KOPT-K1 (cell line): ENCODE data around the gene NFIB.

Experiments
- H3K27ac ChIP-seq: fragments of 200-600 bp; sonication (generic); 2 replicates; pipeline ENCODE4 v1.5.1; 2016; ENCODE audit warnings: antibody characterized with exemption, mild to moderate bottlenecking, low read depth, low read length; ENCODE audit not compliant: poor library complexity, severe bottlenecking
- H3K36me3 ChIP-seq: fragments of 200-600 bp; sonication (generic); 2 replicates; pipeline ENCODE4 v1.5.1; 2017; ENCODE audit warnings: antibody characterized with exemption, mild to moderate bottlenecking, low read length, moderate library complexity; ENCODE audit not compliant: insufficient read depth
- H3K9me3 ChIP-seq: fragments of 200-600 bp; sonication (generic); 2 replicates; pipeline ENCODE4 v1.5.1; 2017; ENCODE audit warnings: antibody characterized with exemption, low read length, mild to moderate bottlenecking; ENCODE audit not compliant: insufficient read depth, poor library complexity, severe bottlenecking

NFIB gene

DNA sequence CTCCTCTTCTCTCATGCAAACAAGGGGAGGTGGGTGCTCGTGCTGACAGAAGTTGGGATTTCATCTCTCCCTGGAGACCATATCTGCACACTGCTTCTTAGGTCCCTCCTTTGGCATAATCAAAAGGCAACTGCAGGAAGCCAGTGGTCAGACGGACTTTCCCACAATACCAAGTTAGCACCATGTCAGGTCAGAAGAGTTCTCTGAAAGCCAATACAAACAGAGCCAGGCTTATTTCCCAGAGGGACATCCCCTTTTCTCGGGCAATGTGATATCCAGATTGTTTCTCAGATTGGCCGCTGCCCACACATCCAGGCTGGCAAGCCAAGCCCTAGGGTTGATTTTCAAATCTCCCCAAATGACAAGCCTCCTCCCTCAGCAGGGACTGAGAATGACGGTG lies 241.1 kb downstream of the NFIB start:
- no peaks in the 10 kb centered on the region for H3K36me3 ChIP-seq
- H3K9me3 ChIP-seq, result no peaks in the 10 kb centered on the region

DNA sequence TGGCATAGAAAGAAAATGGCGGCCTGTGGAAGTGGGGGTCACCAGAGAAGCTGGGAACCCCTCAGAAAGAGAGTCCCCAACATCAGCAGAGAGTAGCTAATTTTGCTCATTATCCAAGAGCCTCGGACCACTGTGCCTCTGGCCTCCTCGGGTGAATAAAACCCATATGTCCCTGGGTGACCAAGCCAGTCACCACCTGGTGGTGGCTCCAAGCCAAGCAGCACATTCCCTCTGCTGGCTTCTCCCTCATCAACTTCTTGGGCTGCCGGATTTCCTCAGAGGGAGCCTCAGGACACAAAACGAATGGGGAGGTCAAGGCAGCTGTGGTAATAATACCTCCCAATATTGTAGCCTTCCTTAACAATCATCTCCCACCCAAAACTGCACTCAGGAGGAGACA lies 242.5 kb downstream of the NFIB start:
- Histone ChIP-seq H3K27ac (no peak overlapping the region), H3K9me3 (no peaks in the 10 kb centered on the region), H3K36me3 (no peaks in the 10 kb centered on the region)

More for the DNA sequence above, 241.1 kb downstream of the NFIB start:
- no peak overlapping the region for H3K27ac ChIP-seq

- Histone ChIP-seq H3K27ac (no peak overlapping the region), H3K9me3 (no peaks in the 10 kb centered on the region), H3K36me3 (no peaks in the 10 kb centered on the region)
Measured at GRCh38 chr9:14068690-14069089, 245.3 kb downstream of the NFIB start.

GRCh38 chr9:14066831-14067230 lies 247.1 kb downstream of the NFIB start:
- Histone ChIP-seq H3K9me3 (no peaks in the 10 kb centered on the region), H3K27ac (no peak overlapping the region), H3K36me3 (no peaks in the 10 kb centered on the region)

DNA sequence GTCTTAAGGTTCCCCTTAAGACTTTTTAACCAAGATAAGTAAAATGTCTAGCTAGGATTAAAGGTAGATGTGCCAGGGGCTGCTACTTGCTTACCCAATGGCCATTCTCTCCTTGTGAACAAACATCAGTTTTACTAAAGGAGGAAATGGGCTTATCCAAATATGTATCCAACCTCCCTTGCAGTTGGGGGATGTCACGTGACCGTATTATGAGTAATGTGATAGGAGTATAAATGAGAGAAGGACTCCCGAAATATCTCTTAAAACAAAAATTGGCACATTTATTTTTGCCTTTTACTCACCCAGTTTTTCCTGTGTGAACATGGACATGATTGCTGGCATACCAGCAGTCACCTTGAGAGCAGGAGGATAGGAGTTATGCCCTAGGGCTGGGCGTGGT lies 247.9 kb downstream of the NFIB start:
- Histone ChIP-seq H3K27ac (no peak overlapping the region), H3K36me3 (no peaks in the 10 kb centered on the region), H3K9me3 (no peaks in the 10 kb centered on the region)

- Histone ChIP-seq H3K27ac (no peak overlapping the region), H3K9me3 (no peaks in the 10 kb centered on the region)
Measured at GRCh38 chr9:14064940-14065339, 249.0 kb downstream of the NFIB start.

DNA sequence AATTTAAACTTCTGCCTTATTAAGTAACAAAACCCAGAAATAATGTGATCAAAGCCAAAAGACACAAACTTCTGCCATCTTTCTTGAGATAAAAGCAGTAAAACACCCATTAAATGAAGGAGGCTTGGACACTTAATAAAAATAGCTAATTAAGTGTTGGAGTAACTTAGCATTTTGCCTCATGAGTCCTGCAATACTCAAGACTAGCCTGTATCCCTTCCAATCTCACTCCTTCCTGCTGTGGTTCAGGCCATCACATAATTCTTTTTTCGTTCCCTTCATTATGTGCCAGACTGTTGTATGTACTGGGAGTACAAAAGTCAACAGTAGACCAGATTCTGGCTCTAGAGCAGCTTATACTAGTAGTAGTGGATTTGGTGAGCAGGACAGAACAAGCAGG lies 250.2 kb downstream of the NFIB start:
- no peaks in the 10 kb centered on the region for H3K36me3 ChIP-seq
- H3K9me3 ChIP-seq, result no peaks in the 10 kb centered on the region
- no peak overlapping the region for H3K27ac ChIP-seq

More at GRCh38 chr9:14064940-14065339, 249.0 kb downstream of the NFIB start:
- no peaks in the 10 kb centered on the region for H3K36me3 ChIP-seq

GRCh38 chr9:14062586-14063221 lies 251.2 kb downstream of the NFIB start:
- H3K36me3 ChIP-seq, result no peaks in the 10 kb centered on the region
- H3K9me3 ChIP-seq, result no peaks in the 10 kb centered on the region
- H3K27ac ChIP-seq, result no peak overlapping the region

GRCh38 chr9:14061936-14062585 lies 251.9 kb downstream of the NFIB start:
- H3K27ac ChIP-seq, result no peak overlapping the region
- no peaks in the 10 kb centered on the region for H3K9me3 ChIP-seq
- no peaks in the 10 kb centered on the region for H3K36me3 ChIP-seq

DNA sequence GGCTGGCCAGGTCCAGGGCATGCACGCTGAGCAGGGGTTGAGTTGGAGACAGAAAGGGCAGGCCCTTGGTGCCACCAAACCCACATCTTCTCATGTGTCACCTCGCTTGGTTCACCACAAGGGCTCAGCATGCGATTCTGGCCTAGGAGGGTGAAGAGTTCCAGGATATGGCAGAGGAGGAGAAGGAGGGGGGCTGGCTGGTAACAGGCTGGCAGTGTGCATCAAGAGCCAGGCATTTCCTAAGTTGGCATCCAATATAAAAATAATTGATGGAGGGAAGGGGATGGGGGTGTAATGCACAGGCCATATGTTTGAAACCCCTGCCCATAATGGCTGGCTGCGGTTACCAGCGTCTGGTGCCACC lies 255.6 kb downstream of the NFIB start:
- H3K36me3 ChIP-seq, result no peaks in the 10 kb centered on the region
- no peak overlapping the region for H3K27ac ChIP-seq
- no peaks in the 10 kb centered on the region for H3K9me3 ChIP-seq

DNA sequence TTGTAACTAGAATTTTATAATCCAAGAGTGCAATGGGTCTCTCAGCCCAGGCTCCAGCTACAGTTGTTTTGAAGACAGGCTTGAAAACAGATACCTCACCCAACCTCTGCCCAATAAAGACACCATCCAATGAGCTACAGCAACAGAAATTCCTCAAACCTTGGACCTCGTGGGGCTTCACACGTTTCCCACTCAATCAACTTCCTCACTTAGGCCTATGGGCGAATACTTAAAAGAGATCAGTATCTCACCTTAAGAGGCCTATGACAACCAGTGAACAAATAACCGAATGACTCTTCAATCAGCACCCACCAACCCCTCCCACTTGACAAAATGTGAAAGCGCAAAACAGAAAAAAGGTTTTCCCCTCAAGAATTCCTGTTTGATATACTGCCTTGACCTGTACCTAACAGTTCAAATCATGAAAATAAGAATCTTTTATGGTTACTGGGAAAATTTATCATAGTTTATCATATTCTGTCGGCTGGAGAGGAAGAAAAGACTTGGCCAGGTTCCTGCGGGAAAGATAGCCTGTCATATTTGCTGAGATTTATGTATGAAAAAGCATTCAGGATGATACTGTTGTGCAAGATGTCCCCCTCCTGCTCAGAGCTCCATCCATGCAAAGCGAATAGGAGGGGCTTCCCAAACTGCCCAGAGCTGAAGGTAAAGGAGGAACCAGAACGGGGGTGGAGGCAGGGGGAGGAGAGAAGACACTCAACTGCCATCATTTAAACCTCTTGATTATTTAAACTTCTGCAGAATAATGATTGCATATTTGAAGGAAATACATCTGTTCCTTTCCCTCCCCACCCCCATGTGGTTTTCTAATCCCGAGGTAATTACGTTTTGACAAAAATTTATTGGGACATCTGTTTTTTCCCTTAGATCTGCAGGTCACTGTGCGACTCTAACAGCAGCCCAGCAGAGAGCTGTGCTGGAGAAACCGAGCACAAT lies 256.3 kb downstream of the NFIB start:
- no peak overlapping the region for H3K27ac ChIP-seq
- H3K36me3 ChIP-seq, result no peaks in the 10 kb centered on the region
- H3K9me3 ChIP-seq, result no peaks in the 10 kb centered on the region

- no peak overlapping the region for H3K27ac ChIP-seq
- no peaks in the 10 kb centered on the region for H3K36me3 ChIP-seq
- H3K9me3 ChIP-seq, result no peaks in the 10 kb centered on the region
Measured at GRCh38 chr9:14056316-14056861, 257.6 kb downstream of the NFIB start.

DNA sequence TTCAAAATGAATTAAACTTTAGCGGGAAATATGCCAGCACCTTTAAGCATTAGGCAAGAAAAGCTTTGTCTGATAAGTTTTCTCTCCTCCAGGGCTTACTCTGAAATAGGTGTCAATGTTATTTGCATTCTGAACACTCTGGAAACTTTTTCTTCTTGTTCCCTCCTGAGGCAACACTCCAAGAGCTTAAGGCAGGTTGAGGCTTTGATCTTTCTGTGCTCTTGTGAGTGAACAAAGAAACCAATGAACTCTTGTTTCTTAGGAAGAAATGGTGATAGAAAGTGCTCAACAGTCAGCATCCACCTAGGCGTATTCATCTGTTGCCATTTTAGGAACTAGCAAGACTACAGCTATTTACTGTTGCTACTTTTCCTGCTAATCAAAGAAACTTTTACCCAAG lies 259.8 kb downstream of the NFIB start:
- Histone ChIP-seq H3K36me3 (no peaks in the 10 kb centered on the region), H3K9me3 (no peaks in the 10 kb centered on the region), H3K27ac (no peak overlapping the region)

GRCh38 chr9:14052359-14052758 lies 261.6 kb downstream of the NFIB start:
- Histone ChIP-seq H3K27ac (no peak overlapping the region), H3K36me3 (no peaks in the 10 kb centered on the region), H3K9me3 (no peaks in the 10 kb centered on the region)

GRCh38 chr9:14051419-14051818 lies 262.5 kb downstream of the NFIB start:
- no peaks in the 10 kb centered on the region for H3K9me3 ChIP-seq
- H3K27ac ChIP-seq, result no peak overlapping the region
- H3K36me3 ChIP-seq, result no peaks in the 10 kb centered on the region
